ENCODE measurements around the gene EPHB1. TPM values are rescaled to one million over a fixed set of nuclear protein-coding genes. Genes with fewer than 3 reads are reported as not detected.

The EPHB1 gene
- total RNA-seq, 4 donors from 2014 or later: 2.6 to 5.3 (median 3.1) TPM; not detected in 1

DNA sequence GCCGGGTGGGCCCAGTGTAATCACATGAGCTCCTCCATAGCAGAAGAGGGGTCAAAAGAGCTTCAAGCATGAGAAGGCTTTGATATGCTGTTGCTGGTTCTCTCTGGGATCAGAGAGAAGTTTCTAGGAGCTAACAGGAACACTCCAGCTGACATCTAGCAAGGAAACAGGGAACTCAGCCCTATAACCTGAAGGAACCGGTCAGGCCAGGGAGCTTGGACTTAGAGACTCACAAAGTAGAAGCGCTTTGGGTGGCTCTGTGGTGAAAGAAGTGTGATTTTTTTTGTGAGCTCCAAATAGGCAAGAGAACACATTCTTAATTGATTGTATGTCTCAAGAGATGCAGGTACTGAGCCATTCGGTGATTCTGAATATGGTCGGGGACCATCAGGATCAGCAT is 26.2 kb upstream of the EPHB1 start:
- intact Hi-C loops (cut with DNase I; ENCODE audit: low total_unique reads): no loop called here
- no peaks in the 10 kb centered on the region for H3K9me3 ChIP-seq
- H3K4me3 ChIP-seq: no peak overlapping the region
- H3K4me1 ChIP-seq: no peaks in the 10 kb centered on the region
- no peak for DNase-seq
- TF ChIP-seq, protein P1, sequence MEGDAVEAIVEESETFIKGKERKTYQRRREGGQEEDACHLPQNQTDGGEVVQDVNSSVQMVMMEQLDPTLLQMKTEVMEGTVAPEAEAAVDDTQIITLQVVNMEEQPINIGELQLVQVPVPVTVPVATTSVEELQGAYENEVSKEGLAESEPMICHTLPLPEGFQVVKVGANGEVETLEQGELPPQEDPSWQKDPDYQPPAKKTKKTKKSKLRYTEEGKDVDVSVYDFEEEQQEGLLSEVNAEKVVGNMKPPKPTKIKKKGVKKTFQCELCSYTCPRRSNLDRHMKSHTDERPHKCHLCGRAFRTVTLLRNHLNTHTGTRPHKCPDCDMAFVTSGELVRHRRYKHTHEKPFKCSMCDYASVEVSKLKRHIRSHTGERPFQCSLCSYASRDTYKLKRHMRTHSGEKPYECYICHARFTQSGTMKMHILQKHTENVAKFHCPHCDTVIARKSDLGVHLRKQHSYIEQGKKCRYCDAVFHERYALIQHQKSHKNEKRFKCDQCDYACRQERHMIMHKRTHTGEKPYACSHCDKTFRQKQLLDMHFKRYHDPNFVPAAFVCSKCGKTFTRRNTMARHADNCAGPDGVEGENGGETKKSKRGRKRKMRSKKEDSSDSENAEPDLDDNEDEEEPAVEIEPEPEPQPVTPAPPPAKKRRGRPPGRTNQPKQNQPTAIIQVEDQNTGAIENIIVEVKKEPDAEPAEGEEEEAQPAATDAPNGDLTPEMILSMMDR (IDR thresholded peaks at IDR 0.05): no peak
- TF ChIP-seq POLR2A (IDR thresholded peaks at IDR 0.05): no peak
- no peaks in the 10 kb centered on the region for H3K27me3 ChIP-seq
- H3K27ac ChIP-seq: no peak overlapping the region
- no peaks in the 10 kb centered on the region for H3K36me3 ChIP-seq

DNA sequence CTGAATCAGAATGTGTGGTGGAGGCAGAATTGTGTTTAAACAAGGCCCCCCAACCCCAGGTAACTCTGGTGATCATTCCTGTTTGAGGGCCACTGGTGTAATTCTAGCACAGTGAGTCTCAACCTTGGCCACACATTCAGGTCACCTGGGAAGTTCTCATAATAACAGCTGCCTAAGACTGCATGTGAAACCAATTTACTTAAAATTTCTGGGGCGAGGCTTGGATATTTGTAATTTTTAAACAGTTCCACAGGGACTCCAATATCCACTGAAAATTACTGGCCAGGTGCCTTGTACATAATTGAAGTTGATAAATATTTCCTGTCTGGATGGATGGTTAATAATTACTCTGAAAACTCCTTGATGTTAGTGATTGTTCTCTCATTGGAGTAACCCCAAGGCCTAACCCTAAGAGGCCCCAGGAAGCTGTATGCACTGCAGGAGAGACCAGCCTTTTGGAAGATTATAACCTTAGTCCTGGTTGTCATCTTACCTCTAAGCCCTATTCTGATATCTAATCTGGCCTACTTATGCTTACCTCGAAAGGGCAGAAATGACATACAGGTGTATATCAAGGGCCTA is 25.7 kb upstream of the EPHB1 start:
- Histone ChIP-seq H3K4me3 (no peak overlapping the region), H3K9me3 (no peaks in the 10 kb centered on the region), H3K4me1 (no peaks in the 10 kb centered on the region), H3K36me3 (no peaks in the 10 kb centered on the region), H3K27ac (no peak overlapping the region), H3K27me3 (no peaks in the 10 kb centered on the region)
- intact Hi-C loops (cut with DNase I; ENCODE audit: low total_unique reads): no loop called here
- TF ChIP-seq POLR2A (IDR thresholded peaks at IDR 0.05): no peak
- TF ChIP-seq, protein P1 (IDR thresholded peaks at IDR 0.05): no peak
- DNase-seq: no peak

DNA sequence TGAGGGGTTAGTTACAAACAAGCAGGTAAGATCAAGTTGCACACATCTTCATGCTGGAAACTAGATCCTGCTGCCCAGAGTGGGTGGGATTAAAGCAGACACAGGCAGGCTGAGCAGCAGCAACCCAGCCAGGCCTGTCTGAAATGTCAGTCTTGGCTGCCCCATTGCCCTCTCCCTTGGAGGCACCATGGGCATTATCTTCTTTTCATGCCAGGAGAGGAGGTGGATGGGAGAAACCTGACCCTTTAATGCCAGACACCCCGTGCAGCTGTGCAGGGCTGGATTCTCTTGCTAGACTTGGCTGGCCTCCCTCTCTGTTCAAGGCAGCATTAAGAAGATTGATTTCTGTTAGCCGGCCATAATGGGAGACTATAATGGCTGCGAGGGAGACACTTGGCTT is 23.0 kb upstream of the EPHB1 start:
- Histone ChIP-seq H3K27me3 (no peaks in the 10 kb centered on the region), H3K4me3 (no peak overlapping the region), H3K4me1 (no peaks in the 10 kb centered on the region), H3K36me3 (no peaks in the 10 kb centered on the region), H3K27ac (no peak overlapping the region), H3K9me3 (no peaks in the 10 kb centered on the region)
- intact Hi-C loops (cut with DNase I; ENCODE audit: low total_unique reads): no loop called here
- TF ChIP-seq, protein P1 (IDR thresholded peaks at IDR 0.05): no peak
- TF ChIP-seq POLR2A (IDR thresholded peaks at IDR 0.05): no peak
- no peak for DNase-seq

DNA sequence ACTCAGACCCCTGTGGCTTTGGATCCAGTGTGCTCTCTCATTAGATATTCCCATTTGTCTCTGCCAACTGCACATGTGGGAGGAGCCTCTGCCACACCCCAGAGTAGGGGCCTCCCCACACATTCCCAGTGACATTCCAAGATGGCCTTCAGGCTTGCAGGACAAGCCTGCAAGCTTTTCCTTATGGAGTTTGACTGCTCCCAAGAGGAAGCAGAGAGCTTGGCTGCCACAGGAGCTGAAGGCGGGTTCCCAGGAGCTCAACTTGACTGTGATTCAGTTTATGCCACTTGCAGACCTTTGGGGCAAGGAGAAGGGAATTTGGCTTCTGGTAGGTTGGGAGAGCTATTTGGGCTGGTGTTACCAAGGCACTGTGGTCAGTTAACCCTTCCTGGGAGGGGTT is 22.5 kb upstream of the EPHB1 start:
- no peaks in the 10 kb centered on the region for H3K27me3 ChIP-seq
- DNase-seq: no peak
- no peak for TF ChIP-seq POLR2A (IDR thresholded peaks at IDR 0.05)
- TF ChIP-seq, protein P1 (IDR thresholded peaks at IDR 0.05): no peak
- no peaks in the 10 kb centered on the region for H3K4me1 ChIP-seq
- no peak overlapping the region for H3K4me3 ChIP-seq
- no peaks in the 10 kb centered on the region for H3K36me3 ChIP-seq
- H3K9me3 ChIP-seq: no peaks in the 10 kb centered on the region
- intact Hi-C loops (cut with DNase I; ENCODE audit: low total_unique reads): no loop called here
- no peak overlapping the region for H3K27ac ChIP-seq

DNA sequence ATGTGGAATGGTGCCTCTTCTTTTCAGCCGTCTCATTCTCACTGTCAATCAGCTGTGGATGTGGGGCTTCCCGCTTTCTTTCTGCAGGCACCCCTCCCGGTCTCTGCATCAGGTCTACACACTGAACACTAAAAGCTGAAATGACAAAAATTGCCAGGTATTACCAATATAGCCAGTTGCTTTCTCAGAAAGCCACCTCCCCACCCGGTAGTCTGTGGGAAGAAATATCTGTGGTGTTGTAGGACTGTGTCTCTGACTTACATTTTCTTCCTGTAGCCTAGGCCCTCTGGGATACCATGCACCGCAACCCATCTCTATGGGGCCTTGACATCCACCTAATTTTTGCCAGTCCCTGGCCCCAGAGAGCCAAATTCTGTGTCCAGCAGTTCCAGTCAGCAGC is 19.2 kb upstream of the EPHB1 start:
- TF ChIP-seq, protein P1 (IDR thresholded peaks at IDR 0.05): no peak
- no peak for TF ChIP-seq POLR2A (IDR thresholded peaks at IDR 0.05)
- no peaks in the 10 kb centered on the region for H3K4me1 ChIP-seq
- DNase-seq: no peak
- intact Hi-C loops (cut with DNase I; ENCODE audit: low total_unique reads): no loop called here
- no peaks in the 10 kb centered on the region for H3K9me3 ChIP-seq
- no peaks in the 10 kb centered on the region for H3K27me3 ChIP-seq
- H3K4me3 ChIP-seq: no peak overlapping the region
- H3K36me3 ChIP-seq: no peaks in the 10 kb centered on the region
- no peak overlapping the region for H3K27ac ChIP-seq

Data from uterus (tissue), 4 donors.